OCI-LY7 (cell line): ENCODE measurements around the gene ZNF771. TPM values are rescaled to one million over a fixed set of nuclear protein-coding genes. Genes with fewer than 3 reads are reported as not detected.
A peak's percentile ranks its signal among the peaks of the same experiment; 100 is the strongest.

ENCODE experiments used
- Bru-seq: library from RNA; stranded (reverse); fragments of 400-500 nt; gene quantifications from one replicate; lab custom pipeline; 2021; lab: Mats Ljungman, UMichigan
- BruChase-seq, 2 experiments: library from RNA; stranded (reverse); fragments of 400-500 nt; gene quantifications; one replicate each; lab custom pipeline; 2021; lab: Mats Ljungman, UMichigan
- BruUV-seq: library from RNA; stranded (reverse); fragments of 400-500 nt; replicated peaks from 2 replicates; lab custom pipeline; 2021; lab: Mats Ljungman, UMichigan
- CTCF ChIA-PET: fragments of 300-600 bp; sonication (Branson Sonifier 250); formaldehyde crosslinking; loops from one replicate; lab custom pipeline; 2022; ENCODE audit warnings: antibody characterized with exemption; ENCODE audit not compliant: unreplicated experiment; lab: Charles Lee
- POLR2A ChIA-PET: fragments of 300-600 bp; sonication (Branson Sonifier 250); formaldehyde crosslinking; loops from one replicate; lab custom pipeline; 2022; ENCODE audit warnings: antibody characterized with exemption; lab: Charles Lee
- DNase-seq: peaks from one replicate; pipeline ENCODE4 v3.0.0-alpha.2; 2015; ENCODE audit warnings: low spot score
- H2AFZ ChIP-seq: fragments of 200-600 bp; sonication (generic), shearing (Covaris generic); 2 replicates; pipeline ENCODE4 v1.6.1; 2014; ENCODE audit warnings: mild to moderate bottlenecking, antibody characterized with exemption, low read length, moderate library complexity
- H3K27ac ChIP-seq: fragments of 200-600 bp; sonication (generic); 2 replicates; pipeline ENCODE4 v1.5.1; 2014; ENCODE audit warnings: mixed run types, low read depth, mild to moderate bottlenecking, moderate library complexity, low read length, inconsistent platforms; ENCODE audit not compliant: poor library complexity, severe bottlenecking
- H3K36me3 ChIP-seq: fragments of 200-600 bp; sonication (generic); 2 replicates; pipeline ENCODE4 v1.6.1; 2014; ENCODE audit warnings: mild to moderate bottlenecking, antibody characterized with exemption, low read length, moderate library complexity, mixed read lengths; ENCODE audit not compliant: insufficient read depth
- H3K4me1 ChIP-seq: fragments of 200-600 bp; sonication (generic); 2 replicates; pipeline ENCODE4 v1.5.1; 2014; ENCODE audit warnings: mild to moderate bottlenecking, low read length; ENCODE audit not compliant: insufficient read depth, poor library complexity, severe bottlenecking
- H3K4me2 ChIP-seq: fragments of 200-600 bp; sonication (generic); 2 replicates; pipeline ENCODE4 v1.6.1; 2014; ENCODE audit warnings: mild to moderate bottlenecking, low read length
- H3K4me3 ChIP-seq: fragments of 200-600 bp; sonication (generic); 2 replicates; pipeline ENCODE4 v1.5.1; 2014; ENCODE audit warnings: mild to moderate bottlenecking, low read depth, low read length; ENCODE audit not compliant: poor library complexity, severe bottlenecking
- H3K79me2 ChIP-seq: fragments of 200-600 bp; sonication (generic); 2 replicates; pipeline ENCODE4 v1.6.1; 2016; ENCODE audit warnings: low read depth, mild to moderate bottlenecking, low read length, moderate library complexity, mixed read lengths; ENCODE audit not compliant: insufficient read depth
- H3K9me2 ChIP-seq: fragments of 200-600 bp; sonication (generic); 2 replicates; pipeline ENCODE4 v1.6.1; 2016; ENCODE audit warnings: mild to moderate bottlenecking, low read length, mixed read lengths; ENCODE audit not compliant: insufficient read depth
- H3K9me3 ChIP-seq: fragments of 200-600 bp; sonication (generic); 2 replicates; pipeline ENCODE4 v1.6.1; 2014; ENCODE audit warnings: mild to moderate bottlenecking, mixed run types, low read length, mixed read lengths
- H4K20me1 ChIP-seq: fragments of 200-600 bp; sonication (generic); 2 replicates; pipeline ENCODE4 v1.6.1; 2014; ENCODE audit warnings: mild to moderate bottlenecking, antibody characterized with exemption, low read length, moderate library complexity, mixed read lengths; ENCODE audit not compliant: insufficient read depth
- EZH2phosphoT487 ChIP-seq: fragments of 200-600 bp; sonication (generic); IDR thresholded peaks from 2 replicates; pipeline ENCODE4 v1.6.1; 2018; ENCODE audit warnings: low read depth, borderline replicate concordance, mild to moderate bottlenecking, mixed run types, antibody characterized with exemption, low read length, moderate library complexity, mixed read lengths
- intact Hi-C: fragments of 100-400 bp; cut with micrococcal nuclease; formaldehyde crosslinking; loops from one replicate; pipeline ENCODE4 v1.10.0; 2022; ENCODE audit not compliant: unreplicated experiment
- long read RNA-seq: library from polyadenylated mRNA; stranded (forward); transcript quantifications from one replicate; pipeline ENCODE4 v2.0.0, GENCODE V29; 2022
- total RNA-seq, 2 experiments: library from RNA; depleted of rRNA in 1 of 2; stranded (reverse); fragments of >200 nt in 1 of 2; shearing (Covaris generic) in 1 of 2; gene quantifications; 2 replicates each; pipeline ENCODE4 v1.2.3, GENCODE V29; 2014 to 2022
- TF ChIP-seq, protein P1 (sequence below): fragments of 200-600 bp; sonication (generic); conservative IDR thresholded peaks from 2 replicates; pipeline ENCODE4 v1.5.1; 2014; ENCODE audit warnings: mild to moderate bottlenecking, antibody characterized with exemption, low read length, moderate library complexity, mixed read lengths

Gene ZNF771
- total RNA-seq (2014; rRNA removed; shearing (Covaris generic)) (6.4 and 11.3 TPM in 2 replicates), total RNA-seq (2022) (9.2 and 10.8 TPM in 2 replicates), Bru-seq, nascent RNA (percentile 49 among the genes with signal in this experiment), BruChase-seq, experiment 1, labeled RNA remaining after a 6-hour chase (percentile 53 among the genes with signal in this experiment), BruChase-seq, experiment 2, labeled RNA remaining after a 2-hour chase (percentile 52 among the genes with signal in this experiment)
- long read RNA-seq, transcript ZNF771-201 (3 exons, 2,371 nt): major isoform, 10 of 23 reads
- long read RNA-seq, partial matches to known transcripts: 1 of 23 reads
- long read RNA-seq, other reads (novel, unspliced or antisense): 11 of 23 reads

DNA sequence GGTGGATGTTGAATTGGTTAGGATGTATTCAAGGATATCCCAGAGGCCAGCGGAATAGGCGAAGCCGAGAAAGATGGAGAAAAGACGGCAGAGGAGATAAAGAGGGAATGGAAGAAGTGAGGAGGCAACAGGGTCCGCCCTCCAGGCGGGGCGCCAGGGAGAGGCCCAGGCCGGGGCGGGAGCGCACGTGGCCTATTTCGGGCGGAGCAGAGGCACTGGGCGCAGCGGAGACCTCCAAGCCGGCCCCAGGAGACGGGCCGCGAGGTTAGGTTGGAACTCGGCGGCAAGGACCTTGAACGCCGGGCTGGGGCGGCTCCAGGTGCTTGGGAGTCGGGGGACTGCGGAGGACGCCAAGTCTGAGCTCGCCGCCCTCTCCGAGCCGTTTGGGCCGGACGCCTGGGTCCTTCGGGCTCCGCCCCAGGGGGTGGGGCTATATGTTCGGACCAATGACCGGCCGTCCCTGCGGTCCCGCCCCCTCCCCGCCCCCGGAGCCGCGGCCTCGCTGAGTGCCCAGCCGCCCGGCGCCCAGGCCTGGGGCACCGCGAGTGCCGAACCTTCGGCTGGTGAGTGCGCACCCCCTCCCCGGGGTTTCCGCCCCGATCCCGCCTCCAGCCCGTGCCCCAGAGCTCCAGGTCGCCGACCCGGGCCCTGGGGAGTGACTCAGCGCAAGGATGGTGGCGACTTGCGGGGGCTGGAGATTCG, at the start of gene ZNF771:
Gene ZNF771 (plus strand): TSS at position 505 of the 702 bp plus-strand sequence. CDS start 448 bp downstream, outside the sequence.
- Histone ChIP-seq H3K9me3 (no peaks in the 10 kb centered on the region), H2AFZ (peak within 1 kb of the TSS; percentile 56; the same call in 1 of the 2 replicates), H4K20me1 (no peaks in the 10 kb centered on the region), H3K9me2 (no peaks in the 10 kb centered on the region), H3K79me2 (peaks cover 8% of the 10 kb centered on the region; the same call in 1 of the 2 replicates), H3K4me3 (peak within 1 kb of the TSS; percentile 84), H3K4me2 (peak within 1 kb of the TSS; percentile 86), H3K27ac (peak within 1 kb of the TSS; percentile 82), H3K36me3 (peaks cover 20% of the 10 kb centered on the region; the same call in 1 of the 2 replicates), H3K4me1 (peaks cover 28% of the 10 kb centered on the region)
- intact Hi-C loops: loop anchor here (10.0 kb wide), 1 partner anchor 312 kb away; the partner anchor contains the start of genes TBX6 and YPEL3
- TF ChIP-seq EZH2phosphoT487: no peak
- TF ChIP-seq, protein P1, sequence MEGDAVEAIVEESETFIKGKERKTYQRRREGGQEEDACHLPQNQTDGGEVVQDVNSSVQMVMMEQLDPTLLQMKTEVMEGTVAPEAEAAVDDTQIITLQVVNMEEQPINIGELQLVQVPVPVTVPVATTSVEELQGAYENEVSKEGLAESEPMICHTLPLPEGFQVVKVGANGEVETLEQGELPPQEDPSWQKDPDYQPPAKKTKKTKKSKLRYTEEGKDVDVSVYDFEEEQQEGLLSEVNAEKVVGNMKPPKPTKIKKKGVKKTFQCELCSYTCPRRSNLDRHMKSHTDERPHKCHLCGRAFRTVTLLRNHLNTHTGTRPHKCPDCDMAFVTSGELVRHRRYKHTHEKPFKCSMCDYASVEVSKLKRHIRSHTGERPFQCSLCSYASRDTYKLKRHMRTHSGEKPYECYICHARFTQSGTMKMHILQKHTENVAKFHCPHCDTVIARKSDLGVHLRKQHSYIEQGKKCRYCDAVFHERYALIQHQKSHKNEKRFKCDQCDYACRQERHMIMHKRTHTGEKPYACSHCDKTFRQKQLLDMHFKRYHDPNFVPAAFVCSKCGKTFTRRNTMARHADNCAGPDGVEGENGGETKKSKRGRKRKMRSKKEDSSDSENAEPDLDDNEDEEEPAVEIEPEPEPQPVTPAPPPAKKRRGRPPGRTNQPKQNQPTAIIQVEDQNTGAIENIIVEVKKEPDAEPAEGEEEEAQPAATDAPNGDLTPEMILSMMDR: peak; percentile 49
- BruUV-seq: no TSS peak
- ChIA-PET POLR2A (interaction anchor here (0.6 to 5.0 kb wide), 11 partner anchors 10 to 120 kb away, joined by 3 to 19 read pairs (median 4); partner anchors contain the start of genes SEPTIN1, TBC1D10B and ZNF48), CTCF (interaction anchor here (1.2 to 1.4 kb wide), 2 partner anchors 22 to 25 kb away, joined by 4 to 5 read pairs; partner anchors contain the start of genes DCTPP1 and SEPTIN1)
- peak; percentile 93 for DNase-seq

DNA sequence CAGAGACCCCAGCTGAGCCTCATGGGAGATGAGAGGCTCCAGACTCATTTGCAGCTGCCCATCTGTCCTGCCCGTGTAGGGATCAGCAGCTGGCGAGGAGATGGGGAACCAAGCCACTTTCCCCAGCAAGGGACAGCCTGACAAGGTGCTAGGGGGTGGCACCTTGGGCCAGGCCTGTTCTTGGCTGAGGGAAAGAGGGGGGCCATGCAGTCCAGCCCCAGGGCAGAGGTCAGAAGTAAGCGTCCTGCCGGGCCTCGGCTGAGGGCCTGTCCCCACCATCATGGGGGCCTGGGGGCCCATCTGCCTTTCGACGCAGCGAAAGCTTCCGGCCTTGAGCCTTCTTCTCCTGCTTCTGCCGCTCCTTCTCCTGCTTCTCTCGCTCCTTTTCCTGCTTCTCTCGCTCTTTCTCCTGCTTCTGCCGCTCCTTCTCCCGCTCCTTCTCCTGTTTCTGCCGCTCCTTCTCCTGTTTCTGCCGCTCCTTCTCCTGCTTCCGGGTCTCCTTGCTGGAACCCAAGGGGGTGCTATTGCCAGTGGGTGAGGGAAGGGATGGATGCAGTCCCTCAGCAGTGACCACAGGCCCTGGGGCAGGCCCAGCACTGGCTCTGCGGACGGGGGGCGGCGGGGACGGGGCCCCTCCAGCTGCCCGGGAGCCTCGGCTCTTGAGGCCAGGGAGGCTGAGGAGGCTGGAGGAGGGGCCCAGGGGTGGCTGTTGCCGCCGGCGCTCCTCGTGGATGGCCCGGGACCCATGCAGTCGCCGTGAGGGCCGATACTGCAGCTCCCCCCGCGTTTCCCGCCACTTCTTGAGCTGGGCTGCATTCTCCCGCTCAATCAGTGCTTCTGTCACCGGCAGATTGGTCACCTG, 49.5 kb upstream of the ZNF771 start:
- H3K4me3 ChIP-seq: no peak overlapping the region
- ChIA-PET POLR2A (interaction anchor here (1.8 kb wide), 1 partner anchor 13 kb away, joined by 7 read pairs; the partner anchor contains the start of gene TBC1D10B), CTCF (no interaction called here)
- peaks cover 79% of the 10 kb centered on the region for H3K36me3 ChIP-seq
- H3K4me1 ChIP-seq: peaks cover 36% of the 10 kb centered on the region
- H2AFZ ChIP-seq: no peak overlapping the region
- no TSS peak for BruUV-seq
- intact Hi-C loops: loop anchor here (10.0 kb wide), 1 partner anchor 293 kb away; the partner anchor contains the start of gene ALDOA
- no peaks in the 10 kb centered on the region for H3K9me2 ChIP-seq
- H4K20me1 ChIP-seq: no peaks in the 10 kb centered on the region
- TF ChIP-seq, protein P1: no peak
- TF ChIP-seq EZH2phosphoT487: no peak
- peaks cover 35% of the 10 kb centered on the region for H3K79me2 ChIP-seq
- no peaks in the 10 kb centered on the region for H3K9me3 ChIP-seq
- DNase-seq: no peak
- peak overlapping the region; percentile 76 for H3K27ac ChIP-seq
- H3K4me2 ChIP-seq: no peak overlapping the region
